K562 (cell line): ENCODE data around the gene UBE2E2. TPM values are rescaled to one million over a fixed set of nuclear protein-coding genes. Genes with fewer than 3 reads are reported as not detected.

ENCODE experiments used
- ATAC-seq: fragments of 200-7000 bp; cut with Tn5 transposase; 3 replicates; pipeline ENCODE4 v1.9.1; 2020; ENCODE audit warnings: moderate library complexity
- BruUV-seq: library from RNA; stranded (reverse); fragments of 400-500 nt; replicated peaks from 2 replicates; lab custom pipeline; 2021; lab: Mats Ljungman, UMichigan
- CTCF ChIA-PET: fragments of 300-600 bp; formaldehyde crosslinking; extraction: SDS; loops from one replicate; lab custom pipeline; 2021; ENCODE audit warnings: low intra/inter-chr PET ratio; lab: Yijun Ruan, JAX
- POLR2A ChIA-PET: fragments of 300-600, 350-650 bp; sonication (Branson Sonifier 250); formaldehyde crosslinking; extraction: SDS; loops from one replicate; lab custom pipeline; 2021; ENCODE audit warnings: antibody characterized with exemption, inconsistent platforms; lab: Yijun Ruan, JAX
- DNase-seq, 4 experiments: peaks; one replicate each; pipeline versions ENCODE4 v3.0.0 to v3.0.0-alpha.2; 2011 to 2018; ENCODE audit warnings: low spot score in 3 of 4, mixed read lengths in 3 of 4; ENCODE audit errors: extremely low read depth in 1 of 4
- FAIRE-seq: peaks from 2 replicates; lab custom pipeline; 2011; peaks lifted over from hg19 to GRCh38; lab: Jason Lieb, UNC
- H2AFZ ChIP-seq: 2 replicates; pipeline ENCODE4 v1.6.0; 2011; ENCODE audit warnings: low read depth, low read length, control low read depth, inconsistent platforms
- H3K27ac ChIP-seq: fragments of 200-600 bp; 3 replicates; pipeline ENCODE4 v1.8.0; 2011; ENCODE audit warnings: low read depth, mild to moderate bottlenecking, control low read depth, inconsistent platforms, low read length, moderate library complexity, mixed read lengths; ENCODE audit errors: extremely low read depth
- H3K27me3 ChIP-seq, 2 experiments: fragments of 300-600 bp in 1 of 2; 2 replicates in 1 of 2; 3 replicates in 1 of 2; pipeline versions ENCODE4 v1.6.0 to v1.8.0; 2011; ENCODE audit warnings: inconsistent platforms in 2 of 2, low read length in 2 of 2, mild to moderate bottlenecking in 1 of 2, mixed read lengths in 1 of 2, moderate library complexity in 1 of 2; ENCODE audit not compliant: control insufficient read depth in 2 of 2, insufficient read depth in 2 of 2
- H3K36me3 ChIP-seq: fragments of 300-600 bp; 3 replicates; pipeline ENCODE4 v1.8.0; 2011; ENCODE audit warnings: mild to moderate bottlenecking, low read length, inconsistent platforms; ENCODE audit not compliant: control insufficient read depth, insufficient read depth
- H3K4me1 ChIP-seq, 2 experiments: fragments of 200-600 bp in 1 of 2; replicated peaks in 1 of 2; 2 replicates in 1 of 2; 3 replicates in 1 of 2; pipeline versions ENCODE4 v1.5.1 to v1.8.0; 2011; ENCODE audit warnings: inconsistent platforms in 2 of 2, low read length in 2 of 2, mild to moderate bottlenecking in 1 of 2, mixed read lengths in 1 of 2, moderate library complexity in 1 of 2; ENCODE audit not compliant: control insufficient read depth in 2 of 2, insufficient read depth in 2 of 2
- H3K4me2 ChIP-seq: 2 replicates; pipeline ENCODE4 v1.6.1; 2011; ENCODE audit warnings: low read length, control low read depth, inconsistent platforms, mixed read lengths; ENCODE audit not compliant: insufficient read depth
- H3K4me3 ChIP-seq: fragments of 200-600 bp; sonication (generic), shearing (Covaris generic); 2 replicates; pipeline ENCODE4 v1.5.1; 2016; ENCODE audit warnings: control low read depth, inconsistent platforms
- H3K79me2 ChIP-seq: fragments of 200-600 bp; 3 replicates; pipeline ENCODE4 v1.8.0; 2011; ENCODE audit warnings: low read length, inconsistent platforms; ENCODE audit not compliant: control insufficient read depth, insufficient read depth
- H3K9ac ChIP-seq, 2 experiments: 2 replicates each; pipeline versions ENCODE4 v1.6.0 to v1.6.1; 2011; ENCODE audit warnings: low read depth in 2 of 2, low read length in 2 of 2, control low read depth in 1 of 2, inconsistent platforms in 1 of 2, mild to moderate bottlenecking in 1 of 2, mixed read lengths in 1 of 2; ENCODE audit not compliant: insufficient read depth in 1 of 2
- H3K9me1 ChIP-seq: one replicate; pipeline ENCODE4 v1.6.0; 2011; ENCODE audit warnings: inconsistent platforms, mild to moderate bottlenecking, low read length, moderate library complexity; ENCODE audit not compliant: control insufficient read depth, insufficient read depth
- H3K9me3 ChIP-seq: replicated peaks from 2 replicates; pipeline ENCODE4 v1.5.1; 2011; ENCODE audit warnings: low read depth, low read length, inconsistent platforms; ENCODE audit not compliant: control insufficient read depth, insufficient read depth
- H4K20me1 ChIP-seq: replicated peaks from 2 replicates; pipeline ENCODE4 v1.6.1; 2011; ENCODE audit warnings: low read length, inconsistent platforms, mixed read lengths; ENCODE audit not compliant: control insufficient read depth, insufficient read depth
- FOXA3 ChIP-seq, 2 experiments: fragments of 450-650 bp in 1 of 2; sonication (generic) in 1 of 2; formaldehyde crosslinking; IDR thresholded peaks in 1 of 2; conservative IDR thresholded peaks in 1 of 2; 2 replicates each; pipeline versions ENCODE4 v1.4.0 to v1.8.0; 2020 to 2022; ENCODE audit warnings: mild to moderate bottlenecking in 2 of 2, missing genetic modification reagents in 1 of 2
- SMARCB1 ChIP-seq: IDR thresholded peaks from 2 replicates; pipeline ENCODE4 v1.6.1; 2011; ENCODE audit warnings: improper control_type of control experiment, low read depth; ENCODE audit not compliant: insufficient read length
- TEAD1 ChIP-seq, 2 experiments: fragments of 450-650 bp in 1 of 2; sonication (generic) in 1 of 2; formaldehyde crosslinking; IDR thresholded peaks; 2 replicates each; pipeline versions ENCODE4 v1.4.0 to v1.8.0; 2020 to 2022; ENCODE audit warnings: mild to moderate bottlenecking in 2 of 2, missing genetic modification reagents in 1 of 2
- ZNF124 ChIP-seq: sonication (generic); formaldehyde crosslinking; IDR thresholded peaks from 2 replicates; pipeline ENCODE4 v1.8.1; 2022; ENCODE audit warnings: missing genetic modification reagents
- ZNF785 ChIP-seq: fragments of 250-450 bp; sonication (Bioruptor Pico); IDR thresholded peaks from 2 replicates; pipeline ENCODE4 v1.4.0; 2020; ENCODE audit warnings: mild to moderate bottlenecking
- WGBS: fragments of 100-300 bp; shearing (Covaris generic); methylation state at CpG from one replicate; pipeline ENCODE4 v1.1.6; 2016; ENCODE audit warnings: low coverage, mixed read lengths; ENCODE audit not compliant: insufficient coverage; ENCODE audit errors: missing lambda C conversion rate; 5-methylcytosine and 5-hydroxymethylcytosine counted together
- in situ Hi-C: fragments of 300-500 bp; cut with MboI; formaldehyde crosslinking; loops from 4 replicates; pipeline ENCODE4 v1.15.0; 2018; ENCODE audit warnings: inconsistent platforms, mixed read lengths
- intact Hi-C: fragments of 100-400 bp; cut with micrococcal nuclease; formaldehyde crosslinking; loops from 2 replicates; pipeline ENCODE4 v1.14.2; 2022
- polyA plus RNA-seq, 8 experiments: library from polyadenylated mRNA; depleted of rRNA in 4 of 8; stranded (reverse) in 5 of 8; unstranded in 3 of 8; fragments of >200 nt; fragmentation: Nextera tagmentation in 2 of 8; fragmentation: Illumina TruSeq in 1 of 8; extraction: Ambion mirVana in 2 of 8; extraction: Trizol in 1 of 8; gene quantifications; 2 replicates each; pipeline versions ENCODE4 v1.2.1 to v1.2.3, GENCODE V29; 2011 to 2014; ENCODE audit warnings: inconsistent platforms in 1 of 8, missing spikeins in 1 of 8
- total RNA-seq, 7 experiments: library from RNA; depleted of rRNA in 6 of 7; stranded (reverse); fragments of >200 nt in 6 of 7; fragmentation: Illumina TruSeq in 2 of 7; extraction: Trizol in 2 of 7; gene quantifications; 2 replicates each; pipeline versions ENCODE4 v1.2.1 to v1.2.3, GENCODE V29; 2011 to 2021; ENCODE audit warnings: low replicate concordance in 1 of 7

Gene UBE2E2
- total and polyA plus RNA-seq, 9 of the 15 experiments (the other 6 are each of a cell fraction or from before 2014, with no cell fraction given), result 0.22 to 5.1 (median 1.9) TPM

GRCh38 chr3:23238578-23238977 lies 35.5 kb downstream of the UBE2E2 start:
- Histone ChIP-seq H3K79me2 (no peaks in the 10 kb centered on the region), H3K27me3 (no peaks in the 10 kb centered on the region), H3K9me1 (no peaks in the 10 kb centered on the region), H3K4me1 (no peaks in the 10 kb centered on the region), H2AFZ (no peak overlapping the region), H3K4me2 (no peak overlapping the region), H3K9me3 (no peaks in the 10 kb centered on the region), H3K9ac (no peak overlapping the region), H3K36me3 (no peaks in the 10 kb centered on the region), H3K4me3 (no peak overlapping the region), H4K20me1 (no peaks in the 10 kb centered on the region), H3K27ac (no peak overlapping the region)
- DNase-seq (no peak), FAIRE-seq (no peak), ATAC-seq (no peak)
- TF ChIP-seq FOXA3 (CRISPR knock-in tag; conservative IDR thresholded peaks at IDR 0.05 in 1 of 2, IDR thresholded peaks at IDR 0.05 in 1 of 2) (no peak), ZNF124 (CRISPR knock-in tag) (no peak), ZNF785 (CRISPR knock-in tag) (no peak), TEAD1 (CRISPR knock-in tag; IDR thresholded peaks at IDR 0.05) (no peak), SMARCB1 (no peak)
- intact Hi-C loops, result no loop called here
- BruUV-seq, result no TSS peak
- in situ Hi-C loops, result no loop called here
- POLR2A ChIA-PET, result no interaction called here
- 1% methylated on average over 4 of the region's 4 CpGs for WGBS
- CTCF ChIA-PET, result no interaction called here
